ENCODE measurements around the gene ZNF692.
A peak's percentile ranks its signal among the peaks of the same experiment; 100 is the strongest.

DNA sequence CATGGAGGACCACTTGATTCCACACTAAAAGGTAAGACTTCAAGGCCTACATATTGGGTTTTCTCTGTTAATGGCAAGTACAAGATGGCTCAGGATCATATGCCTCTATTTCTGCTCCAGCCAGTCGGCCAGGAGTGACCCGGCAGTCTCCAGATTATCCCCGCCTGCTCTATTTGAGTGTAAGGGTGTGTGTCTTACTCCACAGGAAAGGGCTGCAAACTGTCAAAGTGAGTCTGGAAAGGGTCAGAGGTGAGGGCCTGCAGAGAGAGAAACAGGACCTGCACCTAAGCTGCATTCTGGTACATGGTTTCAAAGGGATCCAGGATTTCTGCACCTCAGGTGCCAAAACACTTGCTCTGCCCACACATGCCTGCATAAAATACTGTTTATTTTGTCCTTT, 9.2 kb downstream of the ZNF692 start:
- TF ChIP-seq POLR2A (IDR thresholded peaks at IDR 0.05; ENCODE audit: low read length) = peak; percentile 7
- TF ChIP-seq GATA1 (IDR thresholded peaks at IDR 0.05; ENCODE audit: low read depth, low read length) = no peak

All from erythroblast (primary cell).